ENCODE measurements around the gene TP53TG3D.
"Not testable (repeated sequence)": the region's sequence is repeated elsewhere in the genome, so short reads cannot be mapped to it uniquely, and the experiment has no call there.

Gene TP53TG3D, protein sequence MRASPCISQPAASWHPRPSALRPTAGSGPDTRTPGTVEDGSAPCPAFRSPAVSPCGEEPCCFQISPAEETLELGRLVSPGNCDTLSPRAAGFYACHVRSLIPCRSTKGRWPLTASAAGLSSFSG

GRCh38 chr16:32252986-32253385, at the start of gene TP53TG3D:
TSS of gene TP53TG3D (plus strand) at chr16:32253286. CDS start at chr16:32253354, 68 bp downstream.
- not testable (repeated sequence) for DNase-seq

DNA sequence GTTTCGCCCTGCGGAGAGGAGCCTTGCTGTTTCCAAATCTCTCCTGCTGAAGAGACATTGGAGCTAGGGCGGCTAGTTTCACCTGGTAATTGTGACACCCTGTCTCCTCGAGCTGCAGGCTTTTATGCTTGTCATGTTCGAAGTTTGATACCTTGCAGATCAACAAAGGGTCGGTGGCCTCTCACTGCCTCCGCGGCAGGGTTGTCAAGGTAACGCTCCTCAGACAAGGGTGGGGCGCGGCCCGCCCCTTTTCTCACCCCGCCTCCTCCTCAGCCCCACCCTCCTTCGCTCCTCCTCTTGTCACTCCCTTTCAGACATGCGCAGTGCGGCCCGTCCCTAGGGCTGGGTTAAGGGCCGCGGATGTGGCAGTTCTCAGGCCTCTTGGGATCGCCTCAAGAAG, 421 bp downstream of the TP53TG3D start:
- not testable (repeated sequence) for DNase-seq

DNA sequence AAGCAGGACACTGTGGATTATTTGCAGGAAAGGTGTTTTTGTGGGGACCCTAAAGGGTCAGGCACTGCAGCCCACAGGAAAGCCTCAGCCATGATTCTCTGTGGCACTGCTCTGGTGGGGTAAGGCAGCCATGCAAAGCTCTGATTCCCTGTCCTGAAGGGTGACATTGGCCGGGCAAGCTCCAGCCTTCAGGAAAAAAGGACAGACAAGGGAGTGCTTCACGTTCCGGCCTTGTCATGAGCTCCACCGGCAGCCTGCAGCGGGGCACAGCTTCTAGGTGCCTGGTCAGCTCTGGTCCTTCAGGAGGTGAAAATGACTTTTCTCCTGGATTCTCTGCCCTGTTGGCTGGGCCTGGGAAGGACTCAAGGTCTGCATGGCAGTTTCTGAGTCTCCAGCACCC, 8.4 kb downstream of the TP53TG3D start:
- DNase-seq: not testable (repeated sequence)

- DNase-seq: not testable (repeated sequence)
Measured at GRCh38 chr16:32263552-32263951, 10.5 kb downstream of the TP53TG3D start.

DNA sequence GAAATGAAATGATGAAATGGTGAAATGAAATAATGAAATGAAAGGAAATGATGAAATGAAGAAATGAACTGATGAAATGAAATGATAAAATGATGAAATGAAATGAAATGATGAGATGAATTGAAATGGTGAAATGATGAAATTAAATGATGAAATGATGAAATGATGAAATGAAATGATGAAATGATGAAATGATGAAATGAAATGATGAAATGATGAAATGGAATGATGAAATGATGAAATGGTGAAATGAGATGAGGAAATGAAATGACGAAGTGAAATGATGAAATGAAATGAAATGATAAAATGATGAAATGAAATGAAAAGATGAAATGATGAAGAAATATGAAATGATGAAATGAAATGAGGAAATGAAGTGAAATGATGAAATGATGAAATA, 28.8 kb downstream of the TP53TG3D start:
- not testable (repeated sequence) for DNase-seq

GRCh38 chr16:32283024-32283423, 29.9 kb downstream of the TP53TG3D start:
- DNase-seq: not testable (repeated sequence)

- DNase-seq: not testable (repeated sequence)
Measured at GRCh38 chr16:32283917-32284495, 30.9 kb downstream of the TP53TG3D start.

DNA sequence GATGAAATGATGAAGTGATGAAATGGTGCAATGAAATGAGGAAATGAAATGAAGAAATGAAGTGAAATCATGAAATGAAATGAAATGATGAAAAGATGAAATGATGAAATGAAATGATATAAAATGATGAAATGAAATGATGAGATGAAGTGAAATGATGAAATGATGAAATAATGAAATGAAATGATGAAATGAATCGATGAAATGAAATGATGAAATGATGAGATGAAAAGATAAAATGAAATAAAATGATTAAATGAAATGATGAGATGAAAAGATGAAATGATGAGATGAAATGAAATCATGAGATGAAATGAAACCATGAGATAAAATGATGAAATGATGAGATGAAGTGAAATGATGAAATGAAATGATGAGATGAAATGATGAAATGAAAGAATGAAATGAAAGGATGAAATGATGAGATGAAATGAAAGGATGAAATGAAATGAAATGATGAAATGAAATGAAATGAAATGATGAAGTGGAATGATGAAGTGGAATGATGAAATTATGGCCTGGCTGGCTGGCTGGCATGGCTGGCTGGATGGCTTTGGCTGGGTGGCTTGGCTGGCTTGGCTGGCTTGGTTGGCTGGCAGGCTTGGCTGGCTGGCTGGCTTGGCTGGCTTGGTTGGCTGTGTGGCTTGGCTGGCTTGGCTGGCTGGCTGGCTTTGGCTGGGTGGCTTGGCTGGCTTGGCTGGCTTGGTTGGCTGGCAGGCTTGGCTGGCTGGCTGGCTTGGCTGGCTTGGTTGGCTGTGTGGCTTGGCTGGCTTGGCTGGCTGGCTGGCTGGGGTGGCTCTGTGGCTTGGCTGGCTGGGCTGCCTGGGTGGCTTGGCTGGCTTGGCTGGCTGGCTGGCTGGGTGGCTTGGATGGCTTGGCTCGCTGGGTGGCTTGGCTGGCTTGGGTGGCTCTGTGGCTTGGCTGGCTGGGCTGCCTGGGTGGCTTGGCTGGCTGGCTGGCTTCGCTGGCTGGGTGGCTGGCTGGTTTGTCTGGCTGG, 32.0 kb downstream of the TP53TG3D start:
- not testable (repeated sequence) for DNase-seq

GRCh38 chr16:32286193-32286592, 33.1 kb downstream of the TP53TG3D start:
- DNase-seq: not testable (repeated sequence)

GRCh38 chr16:32287743-32288142, 34.7 kb downstream of the TP53TG3D start:
- DNase-seq: not testable (repeated sequence)

- not testable (repeated sequence) for DNase-seq
Measured at GRCh38 chr16:32289197-32289596, 36.1 kb downstream of the TP53TG3D start.

DNA sequence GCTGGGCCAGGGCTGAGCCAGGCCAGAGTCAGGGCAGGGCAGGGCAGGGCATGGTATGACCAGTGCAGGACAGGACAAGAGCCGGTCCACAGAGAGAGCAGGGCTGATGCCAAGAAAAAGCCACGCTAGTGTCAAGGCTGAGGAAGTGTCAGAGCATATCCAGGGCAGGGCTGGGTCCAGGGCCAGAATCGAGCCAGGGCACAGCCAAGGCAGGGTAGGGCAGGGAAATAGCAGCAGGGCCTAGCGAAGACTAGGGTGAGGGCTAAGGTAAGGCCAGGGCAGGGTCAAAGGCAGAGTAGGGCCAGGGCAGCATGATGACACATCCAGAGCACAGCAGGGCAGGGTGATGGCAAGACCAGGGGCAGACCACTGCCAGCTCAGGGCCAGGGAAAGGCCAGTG, 49.7 kb downstream of the TP53TG3D start:
- DNase-seq: not testable (repeated sequence)
